Activated naive CD8-positive, alpha-beta T cell (primary cell): Measurements from ENCODE around the gene ACAD10.

ENCODE experiments used
- H3K27ac Mint-ChIP-seq: one replicate; pipeline ENCODE4 v1.8.0; 2021; ENCODE audit warnings: mixed read lengths
- H3K27me3 Mint-ChIP-seq: one replicate; pipeline ENCODE4 v1.8.0; 2021; ENCODE audit warnings: mixed read lengths
- H3K36me3 Mint-ChIP-seq: one replicate; pipeline ENCODE4 v1.8.0; 2021; ENCODE audit warnings: mixed read lengths
- H3K4me1 Mint-ChIP-seq: one replicate; pipeline ENCODE4 v1.8.0; 2021; ENCODE audit warnings: low read depth, mixed read lengths
- H3K4me3 Mint-ChIP-seq: one replicate; pipeline ENCODE4 v1.8.0; 2021; ENCODE audit warnings: mild to moderate bottlenecking, mixed read lengths
- H3K9me3 Mint-ChIP-seq: one replicate; pipeline ENCODE4 v1.8.0; 2021; ENCODE audit warnings: low read depth, mixed read lengths

ACAD10 gene

DNA sequence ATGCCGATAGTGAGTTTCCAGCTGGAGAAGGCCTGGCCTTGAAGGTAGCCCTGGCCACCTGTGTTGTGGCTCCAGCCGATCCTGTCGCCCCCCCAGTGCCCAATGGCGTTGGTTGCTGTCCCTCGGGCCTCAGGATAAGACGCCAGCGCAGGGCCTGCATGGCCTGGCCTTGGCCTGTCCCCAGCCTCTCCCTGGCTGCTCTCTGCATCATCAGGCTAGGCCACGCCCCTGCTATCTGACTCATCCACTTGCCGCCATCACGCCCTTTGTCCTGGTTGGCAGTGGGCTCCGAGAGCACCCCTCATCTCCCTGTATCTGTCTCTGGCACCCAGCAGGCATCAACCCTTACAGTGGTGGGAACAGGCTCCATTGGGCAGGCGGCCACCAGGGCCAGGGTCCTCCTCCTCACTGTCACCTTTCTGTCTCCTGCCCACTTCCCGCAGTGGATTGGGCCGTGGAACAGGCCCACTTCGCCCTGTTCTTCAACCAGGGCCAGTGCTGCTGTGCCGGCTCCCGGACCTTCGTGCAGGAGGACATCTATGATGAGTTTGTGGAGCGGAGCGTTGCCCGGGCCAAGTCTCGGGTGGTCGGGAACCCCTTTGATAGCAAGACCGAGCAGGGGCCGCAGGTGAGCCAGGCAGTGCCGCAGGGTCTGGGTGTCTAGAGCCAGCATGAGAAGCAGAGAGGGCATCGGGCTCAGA lies 106.5 kb downstream of the ACAD10 start:
- Mint-ChIP-seq H3K9me3 (no peaks in the 10 kb centered on the region), H3K4me3 (no peak overlapping the region), H3K27ac (no peak overlapping the region), H3K36me3 (no peaks in the 10 kb centered on the region), H3K4me1 (no peaks in the 10 kb centered on the region), H3K27me3 (no peaks in the 10 kb centered on the region)

DNA sequence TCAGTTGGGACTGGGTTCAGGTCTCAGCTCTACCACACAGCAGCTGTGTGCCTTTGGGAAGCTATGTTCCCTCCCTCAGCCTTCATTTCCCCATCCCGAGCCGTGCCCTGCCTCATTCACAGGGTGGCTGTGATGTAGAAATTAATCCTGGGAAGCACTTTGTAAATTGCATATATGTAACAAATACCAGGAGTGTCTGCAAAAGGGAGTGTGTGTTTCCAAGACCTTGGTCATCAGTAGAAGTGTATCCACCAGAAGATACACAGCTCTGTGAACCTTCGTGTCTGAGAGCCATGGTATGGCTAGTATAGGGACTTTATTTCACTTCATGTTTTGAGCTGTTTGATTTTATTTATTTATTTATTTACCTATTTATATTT lies 107.0 kb downstream of the ACAD10 start:
- no peaks in the 10 kb centered on the region for H3K27me3 Mint-ChIP-seq
- H3K36me3 Mint-ChIP-seq = no peaks in the 10 kb centered on the region

DNA sequence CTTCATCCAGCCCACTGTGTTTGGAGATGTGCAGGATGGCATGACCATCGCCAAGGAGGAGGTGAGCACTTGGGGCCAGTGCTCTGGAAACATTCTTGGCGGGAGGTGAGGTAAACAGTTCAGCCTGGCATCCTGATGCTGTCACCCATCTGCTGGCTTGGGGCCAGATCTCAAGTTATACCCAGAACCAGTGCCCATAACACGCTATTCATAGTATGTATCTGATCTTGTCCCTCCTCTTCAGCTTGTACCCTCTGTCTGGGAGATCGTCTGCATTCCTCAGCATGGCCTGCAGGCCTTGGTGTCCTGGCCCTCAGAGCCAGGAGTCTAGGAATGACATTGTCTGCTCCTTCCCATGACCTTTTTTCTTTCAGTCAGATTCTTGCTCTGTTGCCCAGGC lies 112.3 kb downstream of the ACAD10 start:
- no peaks in the 10 kb centered on the region for H3K4me1 Mint-ChIP-seq

More for the DNA sequence above, 107.0 kb downstream of the ACAD10 start:
- H3K4me3 Mint-ChIP-seq = no peak overlapping the region
- no peaks in the 10 kb centered on the region for H3K4me1 Mint-ChIP-seq
- H3K9me3 Mint-ChIP-seq = no peaks in the 10 kb centered on the region
- H3K27ac Mint-ChIP-seq = no peak overlapping the region

DNA sequence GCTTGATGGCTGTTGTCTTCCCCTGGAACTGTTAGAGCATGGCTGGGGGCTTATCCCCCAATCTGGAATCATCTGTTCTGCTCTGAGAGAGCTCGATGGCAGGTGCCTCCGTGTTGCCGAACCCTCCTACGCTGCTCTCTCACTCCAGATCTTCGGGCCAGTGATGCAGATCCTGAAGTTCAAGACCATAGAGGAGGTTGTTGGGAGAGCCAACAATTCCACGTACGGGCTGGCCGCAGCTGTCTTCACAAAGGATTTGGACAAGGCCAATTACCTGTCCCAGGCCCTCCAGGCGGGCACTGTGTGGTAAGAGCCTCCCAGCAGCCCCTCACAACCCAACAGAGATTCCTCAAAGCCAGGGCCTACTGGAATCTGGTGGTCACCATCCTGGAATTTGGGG lies 113.9 kb downstream of the ACAD10 start:
- Mint-ChIP-seq H3K27ac (no peak overlapping the region), H3K4me1 (no peaks in the 10 kb centered on the region), H3K36me3 (no peaks in the 10 kb centered on the region), H3K9me3 (no peaks in the 10 kb centered on the region), H3K27me3 (no peaks in the 10 kb centered on the region), H3K4me3 (no peak overlapping the region)

More for the DNA sequence above, 112.3 kb downstream of the ACAD10 start:
- Mint-ChIP-seq H3K27ac (no peak overlapping the region), H3K36me3 (no peaks in the 10 kb centered on the region), H3K4me3 (no peak overlapping the region), H3K27me3 (no peaks in the 10 kb centered on the region), H3K9me3 (no peaks in the 10 kb centered on the region)

DNA sequence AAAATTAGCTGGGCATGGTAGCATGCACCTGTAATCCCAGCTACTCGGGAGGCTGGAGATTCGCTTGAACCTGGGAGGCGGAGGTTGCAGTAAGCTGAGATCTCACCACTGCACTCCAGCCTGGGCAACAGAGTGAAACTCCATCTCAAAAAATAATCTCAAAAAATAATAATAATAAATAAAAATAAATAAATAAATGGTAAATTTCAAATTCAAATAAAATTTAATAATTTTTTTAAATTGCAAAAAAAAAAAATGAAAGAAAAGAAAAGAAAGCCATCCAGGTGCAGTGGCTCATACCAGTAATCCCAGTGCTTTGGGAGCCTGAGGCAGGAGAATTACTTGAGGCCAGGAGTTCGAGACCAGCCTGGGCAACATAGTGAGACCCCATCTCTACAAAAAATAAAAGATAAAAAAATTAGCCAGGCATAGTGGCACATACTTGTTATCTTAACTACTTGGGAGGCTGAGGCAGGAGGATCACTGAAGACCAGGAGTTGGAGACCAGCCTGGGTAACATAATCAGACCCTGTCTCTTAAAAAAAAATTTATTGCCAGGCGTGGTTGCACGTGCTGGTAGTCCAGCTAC lies 117.3 kb downstream of the ACAD10 start:
- Mint-ChIP-seq H3K4me1 (no peaks in the 10 kb centered on the region), H3K4me3 (no peak overlapping the region), H3K27ac (no peak overlapping the region), H3K9me3 (no peaks in the 10 kb centered on the region), H3K27me3 (no peaks in the 10 kb centered on the region), H3K36me3 (no peaks in the 10 kb centered on the region)

DNA sequence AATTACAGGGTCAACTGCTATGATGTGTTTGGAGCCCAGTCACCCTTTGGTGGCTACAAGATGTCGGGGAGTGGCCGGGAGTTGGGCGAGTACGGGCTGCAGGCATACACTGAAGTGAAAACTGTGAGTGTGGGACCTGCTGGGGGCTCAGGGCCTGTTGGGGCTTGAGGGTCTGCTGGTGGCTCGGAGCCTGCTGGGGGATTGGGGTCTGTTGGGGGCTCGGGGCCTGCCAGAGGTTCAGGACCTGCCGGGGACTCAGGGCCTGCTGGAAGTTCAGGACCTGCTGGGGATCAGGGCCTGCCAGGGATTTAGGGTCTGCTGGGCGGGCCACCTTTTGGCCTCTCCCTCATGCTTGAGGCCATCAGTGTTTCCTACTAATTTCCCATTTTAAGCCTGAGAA lies 118.0 kb downstream of the ACAD10 start:
- no peak overlapping the region for H3K27ac Mint-ChIP-seq
- H3K9me3 Mint-ChIP-seq = no peaks in the 10 kb centered on the region
- no peaks in the 10 kb centered on the region for H3K4me1 Mint-ChIP-seq
- no peak overlapping the region for H3K4me3 Mint-ChIP-seq
- no peaks in the 10 kb centered on the region for H3K27me3 Mint-ChIP-seq
- no peaks in the 10 kb centered on the region for H3K36me3 Mint-ChIP-seq

DNA sequence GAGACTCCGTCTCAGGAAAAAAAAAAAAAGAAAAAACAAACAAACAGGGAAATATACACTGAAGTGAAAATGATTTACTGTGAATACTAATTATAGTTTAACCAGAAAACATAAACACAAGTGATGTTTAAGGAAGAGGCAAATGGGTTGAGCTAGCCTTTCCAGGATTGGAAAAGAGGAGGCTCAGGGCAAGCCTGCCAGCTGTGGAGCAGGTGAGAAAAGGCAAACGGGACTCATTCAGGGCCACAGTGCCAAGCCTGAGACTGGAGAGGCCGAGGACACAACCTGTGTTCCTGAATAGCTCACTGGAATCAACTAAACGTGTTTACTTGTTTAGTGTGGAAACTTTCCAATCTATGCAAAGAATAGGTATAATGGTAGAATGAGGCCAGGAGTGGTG lies 120.5 kb downstream of the ACAD10 start:
- Mint-ChIP-seq H3K4me1 (no peaks in the 10 kb centered on the region), H3K4me3 (no peak overlapping the region), H3K36me3 (no peaks in the 10 kb centered on the region), H3K27me3 (no peaks in the 10 kb centered on the region), H3K9me3 (no peaks in the 10 kb centered on the region), H3K27ac (no peak overlapping the region)
